WERI-Rb-1 (cell line): Measurements from ENCODE around the gene ANO1.

ENCODE experiments used
- DNase-seq: peaks from one replicate; pipeline ENCODE4 v3.0.0-alpha.2; 2020
- H3K27ac ChIP-seq: fragments of 250-450 bp; sonication (Bioruptor Pico); 2 replicates; pipeline ENCODE4 v1.5.1; 2020; ENCODE audit warnings: mild to moderate bottlenecking, moderate library complexity
- H3K27me3 ChIP-seq: fragments of 250-450 bp; sonication (Bioruptor Pico); 2 replicates; pipeline ENCODE4 v1.5.1; 2021; ENCODE audit warnings: mild to moderate bottlenecking, low read depth, moderate library complexity; ENCODE audit not compliant: insufficient read depth, severe bottlenecking
- H3K36me3 ChIP-seq: fragments of 250-450 bp; sonication (Bioruptor Pico); 2 replicates; pipeline ENCODE4 v1.5.1; 2020; ENCODE audit warnings: mild to moderate bottlenecking, moderate library complexity
- H3K4me3 ChIP-seq: 2 replicates; pipeline ENCODE4 v1.5.1; 2011; ENCODE audit warnings: low read depth, mild to moderate bottlenecking, control low read depth, low read length
- H3K9me3 ChIP-seq: fragments of 250-450 bp; sonication (Bioruptor Pico); 2 replicates; pipeline ENCODE4 v1.5.1; 2021; ENCODE audit warnings: mild to moderate bottlenecking, moderate library complexity; ENCODE audit not compliant: severe bottlenecking
- CTCF ChIP-seq: IDR thresholded peaks from 2 replicates; pipeline ENCODE4 v1.5.1; 2011; ENCODE audit warnings: low read depth, mild to moderate bottlenecking, control low read depth, inconsistent platforms, low read length

Gene ANO1

GRCh38 chr11:70072461-70072860, 5.7 kb upstream of the ANO1 start:
- TF ChIP-seq CTCF: no peak
- Histone ChIP-seq H3K27ac (no peak overlapping the region), H3K27me3 (peaks cover under 1% of the 10 kb centered on the region), H3K36me3 (no peaks in the 10 kb centered on the region), H3K4me3 (no peak overlapping the region), H3K9me3 (no peaks in the 10 kb centered on the region)
- no peak for DNase-seq

GRCh38 chr11:70072861-70073755, 5.0 kb upstream of the ANO1 start:
- Histone ChIP-seq H3K27me3 (peaks cover 4% of the 10 kb centered on the region), H3K36me3 (no peaks in the 10 kb centered on the region), H3K9me3 (no peaks in the 10 kb centered on the region), H3K27ac (no peak overlapping the region), H3K4me3 (no peak overlapping the region)
- TF ChIP-seq CTCF: no peak
- peak; percentile 66 for DNase-seq

GRCh38 chr11:70073871-70074371, 4.2 kb upstream of the ANO1 start:
- no peaks in the 10 kb centered on the region for H3K36me3 ChIP-seq
- H3K27ac ChIP-seq: no peak overlapping the region
- H3K27me3 ChIP-seq: peaks cover 4% of the 10 kb centered on the region
- no peak for TF ChIP-seq CTCF
- H3K4me3 ChIP-seq: no peak overlapping the region
- DNase-seq: peak; percentile 0
- H3K9me3 ChIP-seq: no peaks in the 10 kb centered on the region

GRCh38 chr11:70074746-70075145, 3.4 kb upstream of the ANO1 start:
- DNase-seq: peak; percentile 1
- Histone ChIP-seq H3K27ac (no peak overlapping the region), H3K4me3 (no peak overlapping the region), H3K27me3 (peaks cover 4% of the 10 kb centered on the region), H3K9me3 (no peaks in the 10 kb centered on the region), H3K36me3 (no peaks in the 10 kb centered on the region)
- no peak for TF ChIP-seq CTCF

- Histone ChIP-seq H3K27ac (no peak overlapping the region), H3K27me3 (peaks cover 4% of the 10 kb centered on the region), H3K9me3 (no peaks in the 10 kb centered on the region), H3K4me3 (no peak overlapping the region), H3K36me3 (no peaks in the 10 kb centered on the region)
- no peak for TF ChIP-seq CTCF
- DNase-seq: no peak
These were observed 2.3 kb upstream of the ANO1 start for GRCh38 chr11:70075836-70076235.
